GM10266 (cell line): Measurements from ENCODE around the gene TUBA4B.

Experiments
- DNase-seq: peaks from one replicate; pipeline ENCODE4 v3.0.0; 2012; ENCODE audit errors: extremely low spot score
- TF ChIP-seq, protein P1 (sequence below): IDR thresholded peaks from 2 replicates; pipeline ENCODE4 v1.5.1; 2012; ENCODE audit warnings: mild to moderate bottlenecking, low read depth; ENCODE audit not compliant: control insufficient read depth, insufficient read depth; ENCODE audit errors: missing control alignments

Gene TUBA4B

DNA sequence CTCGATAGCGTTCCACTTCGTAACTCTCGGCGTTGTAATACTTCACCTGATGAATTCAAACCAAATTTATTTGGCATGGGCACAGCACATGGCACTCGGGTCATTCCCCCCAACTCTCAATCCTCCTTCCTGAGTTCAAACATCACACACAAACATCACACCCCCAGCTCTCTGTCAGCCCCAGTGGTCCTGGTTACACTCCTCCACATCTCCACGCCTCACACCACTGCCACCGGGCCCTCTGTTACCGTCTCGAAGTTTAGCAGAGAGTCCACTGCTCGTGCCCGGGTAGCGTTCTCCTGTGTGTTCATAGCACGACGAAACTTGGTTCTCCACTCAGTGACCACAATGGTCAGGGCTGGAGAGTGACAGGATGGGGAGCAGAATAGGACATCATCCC, 38.9 kb upstream of the TUBA4B start:
- TF ChIP-seq, protein P1, sequence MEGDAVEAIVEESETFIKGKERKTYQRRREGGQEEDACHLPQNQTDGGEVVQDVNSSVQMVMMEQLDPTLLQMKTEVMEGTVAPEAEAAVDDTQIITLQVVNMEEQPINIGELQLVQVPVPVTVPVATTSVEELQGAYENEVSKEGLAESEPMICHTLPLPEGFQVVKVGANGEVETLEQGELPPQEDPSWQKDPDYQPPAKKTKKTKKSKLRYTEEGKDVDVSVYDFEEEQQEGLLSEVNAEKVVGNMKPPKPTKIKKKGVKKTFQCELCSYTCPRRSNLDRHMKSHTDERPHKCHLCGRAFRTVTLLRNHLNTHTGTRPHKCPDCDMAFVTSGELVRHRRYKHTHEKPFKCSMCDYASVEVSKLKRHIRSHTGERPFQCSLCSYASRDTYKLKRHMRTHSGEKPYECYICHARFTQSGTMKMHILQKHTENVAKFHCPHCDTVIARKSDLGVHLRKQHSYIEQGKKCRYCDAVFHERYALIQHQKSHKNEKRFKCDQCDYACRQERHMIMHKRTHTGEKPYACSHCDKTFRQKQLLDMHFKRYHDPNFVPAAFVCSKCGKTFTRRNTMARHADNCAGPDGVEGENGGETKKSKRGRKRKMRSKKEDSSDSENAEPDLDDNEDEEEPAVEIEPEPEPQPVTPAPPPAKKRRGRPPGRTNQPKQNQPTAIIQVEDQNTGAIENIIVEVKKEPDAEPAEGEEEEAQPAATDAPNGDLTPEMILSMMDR = no peak
- no peak for DNase-seq

DNA sequence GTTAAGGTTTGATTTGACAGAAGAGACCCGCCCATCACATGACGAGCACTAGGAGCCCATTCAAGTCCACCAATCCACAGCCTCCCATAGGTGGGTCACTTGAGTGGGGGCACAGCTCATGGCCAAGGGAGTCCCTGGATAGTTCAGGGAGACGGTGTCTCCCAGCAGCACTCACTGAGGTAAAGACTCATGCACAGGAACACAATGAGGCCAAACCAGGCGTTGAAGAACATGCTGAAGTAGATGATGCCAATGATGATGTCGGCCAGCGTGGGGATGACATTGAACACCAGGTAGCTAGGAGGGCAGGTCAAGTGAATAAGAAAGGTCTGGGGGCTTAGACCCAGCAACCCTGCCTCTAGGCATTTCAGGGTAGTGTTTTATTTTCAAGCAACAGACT, 38.3 kb upstream of the TUBA4B start:
- DNase-seq = no peak
- TF ChIP-seq, protein P1 = no peak

DNA sequence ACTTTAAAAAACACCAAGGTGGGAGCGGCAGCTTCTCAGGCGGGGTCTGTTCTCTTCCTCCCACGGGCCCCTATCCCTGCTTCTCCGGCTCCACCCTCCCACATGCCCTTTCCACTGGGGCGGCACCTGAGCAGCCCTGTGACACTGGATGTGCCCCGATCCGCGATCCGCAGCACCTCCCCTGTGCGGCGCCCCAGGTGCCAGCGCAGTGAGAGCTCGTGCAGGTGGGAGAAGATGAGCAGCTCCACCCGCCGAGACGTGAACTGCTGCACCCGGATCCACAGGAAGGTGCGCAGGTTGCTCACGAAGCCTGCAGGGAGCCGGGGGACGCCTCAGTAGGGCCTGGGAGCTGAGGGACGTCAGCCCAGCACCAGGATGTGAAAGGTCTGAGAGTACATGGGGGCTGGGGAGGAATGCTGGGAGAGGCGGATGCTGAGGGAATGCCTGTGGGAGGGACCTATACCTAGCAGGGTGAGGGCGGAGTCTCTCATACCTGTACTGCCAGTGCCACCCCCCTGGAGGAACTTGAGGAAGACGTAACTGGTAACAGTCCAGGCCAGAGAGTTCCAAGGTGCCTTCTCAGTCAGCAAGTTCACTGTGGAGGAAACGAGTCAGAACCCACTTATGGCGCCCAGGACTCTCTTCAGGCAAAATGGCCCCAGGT, 37.0 kb upstream of the TUBA4B start:
- no peak for DNase-seq
- TF ChIP-seq, protein P1 = no peak

DNA sequence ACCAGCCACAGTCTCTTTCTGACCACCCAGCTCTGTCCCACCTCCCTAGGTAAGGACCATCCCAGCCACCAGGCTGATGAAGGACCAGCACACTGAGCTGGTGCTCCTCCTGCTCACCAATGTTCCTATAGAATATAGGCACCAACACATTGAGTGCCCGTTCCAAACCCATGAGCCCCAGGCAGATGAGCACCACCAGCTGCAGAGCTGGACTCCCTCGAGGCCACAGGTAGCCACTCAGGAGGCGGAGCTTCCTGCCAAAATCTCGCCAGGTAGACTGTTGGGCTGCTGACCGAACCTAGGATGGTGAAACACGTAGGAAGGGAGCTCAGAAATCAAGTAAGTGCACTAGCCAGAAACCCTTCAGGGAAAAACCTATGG, 36.5 kb upstream of the TUBA4B start:
- no peak for DNase-seq
- TF ChIP-seq, protein P1 = no peak

DNA sequence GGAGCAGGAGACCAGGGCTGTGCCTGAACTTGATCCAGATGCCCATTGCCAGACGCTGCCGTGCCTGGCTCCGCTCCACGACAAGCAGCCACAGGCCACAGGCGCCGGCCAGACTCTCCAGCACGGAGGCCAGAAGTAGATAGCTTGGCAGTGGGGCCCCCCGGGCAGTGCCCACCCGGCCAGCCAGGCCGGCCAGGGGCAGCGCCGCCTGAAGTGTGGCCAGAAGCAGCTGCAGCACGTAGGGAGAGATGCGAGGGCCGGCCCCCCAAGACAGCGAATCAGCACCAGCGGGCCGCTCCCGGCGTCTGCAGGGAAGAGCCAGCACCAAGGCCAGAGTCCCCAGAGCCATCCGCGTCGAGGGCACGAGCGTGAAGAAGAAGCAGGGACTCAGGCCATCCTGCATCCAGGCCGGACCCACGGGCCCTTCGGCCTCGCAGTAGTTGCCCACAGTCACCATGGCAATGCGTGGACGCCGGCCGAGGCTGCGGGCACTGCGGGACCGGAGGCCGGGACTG, 34.8 kb upstream of the TUBA4B start:
- TF ChIP-seq, protein P1 = no peak
- DNase-seq = peak; percentile 57

DNA sequence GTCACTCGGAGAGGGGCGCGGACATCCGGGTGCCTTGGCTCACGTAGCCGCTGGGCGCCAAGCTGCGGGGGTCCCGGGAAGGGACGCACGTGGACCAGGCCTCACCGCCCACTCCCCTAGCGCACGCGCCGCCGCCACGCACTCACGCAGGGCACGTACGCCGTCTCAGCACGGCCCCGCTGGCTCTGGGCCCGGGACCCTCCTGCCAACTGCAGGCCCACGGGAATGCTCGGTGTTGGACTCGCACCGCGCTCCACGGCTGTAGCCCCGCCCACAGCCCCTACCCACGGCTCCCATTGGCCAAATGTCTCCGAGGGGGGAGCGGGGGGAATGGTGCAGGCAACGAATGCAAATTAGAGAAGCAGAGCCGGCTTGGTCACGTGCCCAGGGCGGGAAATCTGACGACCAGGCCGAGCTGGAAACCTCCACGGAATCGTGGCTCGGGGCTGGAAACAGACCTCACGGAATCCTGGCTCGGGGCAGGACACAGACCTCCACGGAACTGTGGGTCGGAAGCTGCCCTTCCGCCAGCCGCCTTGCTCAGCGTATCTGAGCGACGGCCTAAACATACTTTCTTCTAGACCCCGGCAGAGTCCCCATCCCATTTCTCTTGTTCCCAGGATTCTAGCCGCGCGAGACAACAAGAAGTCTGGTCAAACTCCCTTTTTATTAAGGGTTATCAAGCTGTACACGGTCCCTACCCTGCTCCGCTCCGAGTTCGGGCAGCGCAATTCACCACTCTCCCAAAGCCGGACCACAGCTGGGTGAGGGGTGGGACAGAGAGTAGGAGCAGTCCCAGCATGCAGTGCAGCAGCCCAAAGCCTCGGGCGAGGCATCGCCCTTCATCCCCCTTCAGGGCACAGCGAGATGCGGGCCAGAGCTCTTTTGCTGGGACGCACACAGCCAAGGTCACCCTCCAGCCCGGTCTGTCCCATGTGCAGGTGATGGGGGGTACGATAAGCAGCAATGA, 34.0 kb upstream of the TUBA4B start, which contains the start of gene ABCB6:
Gene ABCB6, minus strand, starts transcription at position 227 of the 970 bp plus-strand sequence. CDS start 285 bp downstream, outside the sequence.
- peak; percentile 94 for DNase-seq
- TF ChIP-seq, protein P1 = no peak
